T-helper 1 cell treated with Interleukin-12 subunit alpha and Interleukin-12 subunit beta and Interleukin-4 antibody, amounts not matched to agents 30 ng/mL and 1 ng/mL, for 36 hours (primary cell): ENCODE measurements around the gene ACAD11. TPM values are rescaled to one million over a fixed set of nuclear protein-coding genes. Genes with fewer than 3 reads are reported as not detected.
"Not testable (repeated sequence)": the region's sequence is repeated elsewhere in the genome, so short reads cannot be mapped to it uniquely, and the experiment has no call there.

Experiments used
- intact Hi-C: fragments of 100-400 bp; cut with micrococcal nuclease; formaldehyde crosslinking; loops from one replicate; pipeline ENCODE4 v1.15.1; 2024
- total RNA-seq: library from RNA; stranded (reverse); gene quantifications from 2 replicates; pipeline ENCODE4 v1.2.3, GENCODE V29; 2022

The ACAD11 gene
- total RNA-seq, 1 donor from 2014 or later = 17.5 TPM

GRCh38 chr3:132606085-132606484, 53.5 kb downstream of the ACAD11 start:
- intact Hi-C loops = no loop called here

- intact Hi-C loops = no loop called here
Measured at GRCh38 chr3:132605374-132605792, 54.2 kb downstream of the ACAD11 start.

- intact Hi-C loops = not testable (repeated sequence)
Measured at GRCh38 chr3:132600614-132601013, 59.0 kb downstream of the ACAD11 start.

GRCh38 chr3:132598181-132598580, 61.4 kb downstream of the ACAD11 start:
- intact Hi-C loops = no loop called here

GRCh38 chr3:132597660-132598059, 61.9 kb downstream of the ACAD11 start:
- intact Hi-C loops = no loop called here

GRCh38 chr3:132596816-132597433, 62.7 kb downstream of the ACAD11 start, which contains the start of gene ACKR4:
Gene ACKR4, plus strand, starts transcription at chr3:132597270. Its CDS starts 3,128 bp downstream, at chr3:132600398.
- intact Hi-C loops = no loop called here

- intact Hi-C loops = no loop called here
Measured at GRCh38 chr3:132596326-132596725, 63.3 kb downstream of the ACAD11 start.

GRCh38 chr3:132595014-132595413, 64.6 kb downstream of the ACAD11 start:
- intact Hi-C loops = no loop called here

- intact Hi-C loops = no loop called here
Measured at GRCh38 chr3:132594498-132594897, 65.1 kb downstream of the ACAD11 start.

- intact Hi-C loops = no loop called here
Measured at GRCh38 chr3:132593947-132594323, 65.7 kb downstream of the ACAD11 start.

- intact Hi-C loops = no loop called here
Measured at GRCh38 chr3:132593241-132593946, 66.2 kb downstream of the ACAD11 start.

- intact Hi-C loops = no loop called here
Measured at GRCh38 chr3:132592216-132592615, 67.4 kb downstream of the ACAD11 start.

- intact Hi-C loops = no loop called here
Measured at GRCh38 chr3:132587401-132587800, 72.2 kb downstream of the ACAD11 start.

GRCh38 chr3:132573797-132574211, 85.8 kb downstream of the ACAD11 start:
- intact Hi-C loops = no loop called here

GRCh38 chr3:132570016-132570415, 89.6 kb downstream of the ACAD11 start:
- intact Hi-C loops = no loop called here

GRCh38 chr3:132569580-132569979, 90.0 kb downstream of the ACAD11 start:
- intact Hi-C loops = no loop called here

- intact Hi-C loops = no loop called here
Measured at GRCh38 chr3:132569153-132569552, 90.5 kb downstream of the ACAD11 start.

GRCh38 chr3:132568422-132568821, 91.2 kb downstream of the ACAD11 start:
- intact Hi-C loops = no loop called here

GRCh38 chr3:132564070-132564465, 95.5 kb downstream of the ACAD11 start:
- intact Hi-C loops = no loop called here

GRCh38 chr3:132563420-132564069, 96.1 kb downstream of the ACAD11 start:
- intact Hi-C loops = no loop called here

GRCh38 chr3:132561003-132561402, 98.6 kb downstream of the ACAD11 start:
- intact Hi-C loops = no loop called here

GRCh38 chr3:132556508-132557159, 103.0 kb downstream of the ACAD11 start:
- intact Hi-C loops = no loop called here
